Measurements from ENCODE around the gene UNC13C.

Gene UNC13C

GRCh38 chr15:54026258-54026657 is 48.0 kb downstream of the UNC13C start:
- no peak for DNase-seq (ENCODE audit: low spot score)

- DNase-seq (ENCODE audit: low spot score) = no peak
Observed at GRCh38 chr15:54026891-54027290, 48.6 kb downstream of the UNC13C start.

GRCh38 chr15:54029081-54029480 is 50.8 kb downstream of the UNC13C start:
- no peak for DNase-seq (ENCODE audit: low spot score)

- no peak for DNase-seq (ENCODE audit: low spot score)
Observed at GRCh38 chr15:54032066-54032465, 53.8 kb downstream of the UNC13C start.

- no peak for DNase-seq (ENCODE audit: low spot score)
Observed at GRCh38 chr15:54033356-54033860, 55.2 kb downstream of the UNC13C start.

GRCh38 chr15:54033869-54034458 is 55.7 kb downstream of the UNC13C start:
- no peak for DNase-seq (ENCODE audit: low spot score)

- no peak for DNase-seq (ENCODE audit: low spot score)
Observed at GRCh38 chr15:54035616-54036015, 57.4 kb downstream of the UNC13C start.

GRCh38 chr15:54045397-54045796 is 67.2 kb downstream of the UNC13C start:
- no peak for DNase-seq (ENCODE audit: low spot score)

GRCh38 chr15:54046093-54046492 is 67.9 kb downstream of the UNC13C start:
- DNase-seq (ENCODE audit: low spot score) = no peak

GRCh38 chr15:54064365-54064764 is 86.1 kb downstream of the UNC13C start:
- DNase-seq (ENCODE audit: low spot score) = no peak

GRCh38 chr15:54066403-54066802 is 88.2 kb downstream of the UNC13C start:
- no peak for DNase-seq (ENCODE audit: low spot score)

- DNase-seq (ENCODE audit: low spot score) = no peak
Observed at GRCh38 chr15:54082836-54083492, 104.7 kb downstream of the UNC13C start.

GRCh38 chr15:54083501-54083900 is 105.3 kb downstream of the UNC13C start:
- DNase-seq (ENCODE audit: low spot score) = no peak

GRCh38 chr15:54083991-54084390 is 105.8 kb downstream of the UNC13C start:
- no peak for DNase-seq (ENCODE audit: low spot score)

GRCh38 chr15:54088837-54089236 is 110.6 kb downstream of the UNC13C start:
- DNase-seq (ENCODE audit: low spot score) = no peak

GRCh38 chr15:54089776-54090175 is 111.5 kb downstream of the UNC13C start:
- DNase-seq (ENCODE audit: low spot score) = no peak

GRCh38 chr15:54091651-54092050 is 113.4 kb downstream of the UNC13C start:
- no peak for DNase-seq (ENCODE audit: low spot score)

GRCh38 chr15:54094661-54095060 is 116.4 kb downstream of the UNC13C start:
- DNase-seq (ENCODE audit: low spot score) = no peak

- DNase-seq (ENCODE audit: low spot score) = no peak
Observed at GRCh38 chr15:54097019-54097418, 118.8 kb downstream of the UNC13C start.

GRCh38 chr15:54099010-54099409 is 120.8 kb downstream of the UNC13C start:
- no peak for DNase-seq (ENCODE audit: low spot score)

- no peak for DNase-seq (ENCODE audit: low spot score)
Observed at GRCh38 chr15:54101664-54102270, 123.5 kb downstream of the UNC13C start.

- DNase-seq (ENCODE audit: low spot score) = no peak
Observed at GRCh38 chr15:54102704-54103103, 124.5 kb downstream of the UNC13C start.

GRCh38 chr15:54109014-54109413 is 130.8 kb downstream of the UNC13C start:
- no peak for DNase-seq (ENCODE audit: low spot score)
